Gastrocnemius medialis (tissue), 4 donors: Measurements from ENCODE around the gene POPDC2.

Source experiments
- CTCF ChIP-seq, 5 experiments: fragments of 450-650 bp in 3 of 5; fragments of 200-600 bp in 2 of 5; sonication (generic) in 2 of 5; IDR thresholded peaks in 4 of 5; conservative IDR thresholded peaks in 1 of 5; 1 replicate in 4 of 5; 2 replicates in 1 of 5; pipeline ENCODE4 v1.5.1; 2016 to 2019; ENCODE audit warnings: antibody characterized with exemption in 5 of 5, mild to moderate bottlenecking in 3 of 5, moderate library complexity in 3 of 5
- POLR2A ChIP-seq, 2 donors: fragments of 450-650 bp; IDR thresholded peaks; one replicate each; pipeline ENCODE4 v1.6.1; 2017; ENCODE audit warnings: antibody characterized with exemption in 2 of 2, mild to moderate bottlenecking in 2 of 2, moderate library complexity in 2 of 2

- no peak for TF ChIP-seq CTCF (IDR thresholded peaks at IDR 0.05 in 4 of 5, conservative IDR thresholded peaks at IDR 0.05 in 1 of 5)
- TF ChIP-seq POLR2A (IDR thresholded peaks at IDR 0.05) = no peak
Measured at GRCh38 chr3:119627461-119627860, 32.9 kb downstream of the POPDC2 start.
